ENCODE measurements around the gene WDR33.

WDR33 gene

DNA sequence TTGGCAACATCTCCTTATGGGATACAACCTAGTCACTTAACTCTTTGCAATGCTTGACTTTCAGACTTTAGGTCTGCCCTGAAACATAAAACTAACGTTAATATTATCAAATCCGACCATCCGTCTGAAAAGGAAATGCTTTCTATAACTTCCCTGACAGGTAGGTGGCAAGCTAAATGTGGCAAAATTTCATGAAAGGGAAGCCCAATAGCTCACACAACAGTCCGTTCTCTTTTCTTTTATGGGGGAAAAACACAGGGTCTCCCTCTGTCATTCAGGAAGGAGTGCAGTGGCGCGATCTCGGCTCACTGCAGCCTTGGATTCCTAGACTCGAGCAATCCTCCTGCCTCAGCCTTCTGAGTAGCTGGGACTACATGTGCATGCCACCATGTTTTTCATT is 56.8 kb downstream of the WDR33 start:
- TF ChIP-seq GATA3 (IDR thresholded peaks at IDR 0.05; ENCODE audit: low read depth, low read length), result no peak
- no peak for TF ChIP-seq GATA2 (IDR thresholded peaks at IDR 0.05; ENCODE audit: low read depth, low read length)

DNA sequence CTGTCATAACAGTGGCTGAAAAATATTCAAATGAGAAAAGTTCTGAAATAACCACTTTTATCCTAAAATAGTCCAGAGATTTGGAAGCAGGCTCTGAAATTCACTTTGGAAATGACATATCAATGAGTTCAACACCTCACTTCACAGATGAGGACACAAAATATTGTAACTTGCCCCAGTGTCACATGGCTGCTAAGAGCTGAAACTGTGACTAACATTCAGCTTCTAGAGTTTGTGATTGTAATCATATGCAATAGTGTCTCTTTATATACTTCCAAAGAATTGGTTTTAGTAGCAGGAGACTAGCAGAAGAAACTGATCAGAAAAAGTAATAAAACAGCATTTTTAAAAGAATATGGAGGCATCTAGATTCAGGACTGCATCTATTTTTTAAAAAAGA is 57.6 kb downstream of the WDR33 start:
- no peak for TF ChIP-seq GATA2 (IDR thresholded peaks at IDR 0.05; ENCODE audit: low read depth, low read length)
- no peak for TF ChIP-seq GATA3 (IDR thresholded peaks at IDR 0.05; ENCODE audit: low read depth, low read length)

DNA sequence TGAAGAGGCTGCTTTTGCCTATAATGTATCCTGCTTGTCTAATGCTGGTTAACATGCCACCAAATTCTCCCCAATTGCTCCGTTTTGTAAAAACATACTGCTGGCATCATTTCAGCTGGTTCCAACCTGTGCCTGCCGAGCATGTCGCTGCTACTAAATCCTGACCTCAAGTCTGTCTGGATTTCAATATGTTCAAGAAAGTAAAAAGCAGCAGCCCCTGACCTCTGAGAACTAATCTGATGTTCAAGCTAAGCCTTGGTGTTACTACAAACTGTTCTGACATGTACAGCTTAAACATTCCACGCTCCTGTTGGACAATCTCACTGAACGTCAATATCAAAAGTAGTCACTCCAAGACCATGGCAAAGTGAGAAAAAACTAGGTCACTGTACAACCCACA is 63.4 kb downstream of the WDR33 start:
- TF ChIP-seq GATA2 (IDR thresholded peaks at IDR 0.05; ENCODE audit: low read depth, low read length), result no peak
- TF ChIP-seq GATA3 (IDR thresholded peaks at IDR 0.05; ENCODE audit: low read depth, low read length), result no peak

DNA sequence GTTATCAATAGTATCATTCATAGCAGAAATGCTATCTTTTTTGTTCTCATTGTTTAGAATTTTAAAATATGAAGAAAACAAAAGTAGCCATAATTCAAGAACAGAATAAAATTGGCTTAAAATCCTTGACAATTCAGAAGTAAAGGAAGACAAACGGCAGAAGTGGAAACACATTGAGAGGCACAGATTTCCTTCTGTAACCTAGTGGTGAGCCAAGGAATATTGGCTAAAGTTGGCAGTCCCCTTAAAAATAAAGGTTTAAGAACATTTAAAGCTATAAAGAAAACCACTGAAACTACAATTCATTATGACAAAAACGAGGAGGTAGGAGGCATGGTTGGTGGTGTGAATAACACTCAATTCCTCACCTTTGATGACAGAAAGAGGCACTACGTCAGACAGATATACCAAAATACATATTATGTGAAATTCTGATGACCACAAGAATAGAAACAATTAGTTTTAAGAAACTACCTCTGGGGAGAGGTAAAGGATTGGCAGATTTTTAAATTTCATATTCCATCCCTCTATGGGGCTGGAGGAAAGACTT is 67.4 kb downstream of the WDR33 start:
- no peak for TF ChIP-seq GATA2 (IDR thresholded peaks at IDR 0.05; ENCODE audit: low read depth, low read length)
- TF ChIP-seq GATA3 (IDR thresholded peaks at IDR 0.05; ENCODE audit: low read depth, low read length), result no peak

DNA sequence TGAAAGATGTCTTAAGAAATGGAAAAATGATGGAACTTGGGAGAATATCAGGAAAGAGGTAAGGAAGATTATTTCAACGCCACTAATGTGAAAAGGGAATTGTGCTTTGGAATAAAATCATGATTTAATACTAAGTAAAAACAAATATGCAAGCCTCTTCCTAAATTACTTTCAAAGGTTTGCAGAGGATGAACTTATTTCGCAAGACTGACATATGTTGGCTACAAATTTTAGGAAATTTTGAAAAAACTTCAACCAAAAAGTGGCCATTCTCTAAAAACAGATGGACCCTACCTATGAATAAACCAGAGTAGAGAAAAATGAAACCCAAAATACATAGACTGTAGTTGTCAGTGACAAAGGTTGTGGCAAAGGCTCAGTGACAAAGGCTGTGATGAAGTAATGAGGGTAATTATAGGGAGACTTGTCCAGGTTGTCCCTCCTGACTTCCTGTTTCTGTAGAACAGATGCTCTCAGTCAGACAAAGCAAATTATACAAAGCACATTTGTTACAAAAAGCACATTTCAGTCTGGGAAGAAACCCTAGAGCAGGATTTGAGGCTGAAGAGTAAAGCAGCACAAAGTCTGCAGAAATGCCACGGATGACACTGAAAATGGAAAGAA is 70.2 kb downstream of the WDR33 start:
- TF ChIP-seq GATA2 (IDR thresholded peaks at IDR 0.05; ENCODE audit: low read depth, low read length) (no peak), GATA3 (IDR thresholded peaks at IDR 0.05; ENCODE audit: low read depth, low read length) (no peak)

DNA sequence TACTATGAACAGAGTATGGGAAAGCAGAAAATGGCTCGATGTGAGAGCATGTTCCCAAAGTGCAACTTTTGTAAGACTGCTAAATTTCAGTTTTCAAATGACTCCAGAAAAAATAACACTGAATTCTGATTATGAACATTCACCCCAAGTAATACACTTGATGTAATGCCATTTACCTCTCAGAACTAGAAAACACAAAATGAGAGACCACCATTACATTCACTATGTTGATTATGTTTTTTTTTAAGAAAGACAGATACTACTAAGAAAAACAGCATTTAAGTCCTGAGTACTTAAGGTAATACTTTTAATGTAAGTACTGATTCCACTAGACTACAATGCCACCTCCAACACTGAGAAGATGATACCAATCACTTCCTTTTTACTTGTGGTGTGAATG is 71.2 kb downstream of the WDR33 start:
- no peak for TF ChIP-seq GATA3 (IDR thresholded peaks at IDR 0.05; ENCODE audit: low read depth, low read length)
- TF ChIP-seq GATA2 (IDR thresholded peaks at IDR 0.05; ENCODE audit: low read depth, low read length), result no peak

DNA sequence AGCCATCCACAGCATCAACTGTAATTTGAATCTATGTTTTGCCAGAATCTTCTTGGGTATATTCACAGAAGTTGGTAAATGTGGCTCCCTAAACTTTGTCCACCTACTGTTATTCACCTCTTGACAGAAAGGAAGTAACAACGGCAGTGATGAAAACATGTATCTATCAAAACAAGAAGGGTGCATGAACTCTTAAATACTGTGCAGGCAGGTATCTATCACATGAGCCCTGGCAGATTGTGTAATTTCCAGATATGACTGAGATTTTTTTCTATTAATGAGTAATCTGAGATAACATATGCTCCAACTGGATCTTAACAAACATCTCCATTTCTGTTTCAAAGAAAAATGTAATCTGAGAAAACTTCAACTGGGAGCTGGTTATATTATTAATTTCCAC is 73.1 kb downstream of the WDR33 start:
- TF ChIP-seq GATA3 (IDR thresholded peaks at IDR 0.05; ENCODE audit: low read depth, low read length) (no peak), GATA2 (IDR thresholded peaks at IDR 0.05; ENCODE audit: low read depth, low read length) (no peak)

DNA sequence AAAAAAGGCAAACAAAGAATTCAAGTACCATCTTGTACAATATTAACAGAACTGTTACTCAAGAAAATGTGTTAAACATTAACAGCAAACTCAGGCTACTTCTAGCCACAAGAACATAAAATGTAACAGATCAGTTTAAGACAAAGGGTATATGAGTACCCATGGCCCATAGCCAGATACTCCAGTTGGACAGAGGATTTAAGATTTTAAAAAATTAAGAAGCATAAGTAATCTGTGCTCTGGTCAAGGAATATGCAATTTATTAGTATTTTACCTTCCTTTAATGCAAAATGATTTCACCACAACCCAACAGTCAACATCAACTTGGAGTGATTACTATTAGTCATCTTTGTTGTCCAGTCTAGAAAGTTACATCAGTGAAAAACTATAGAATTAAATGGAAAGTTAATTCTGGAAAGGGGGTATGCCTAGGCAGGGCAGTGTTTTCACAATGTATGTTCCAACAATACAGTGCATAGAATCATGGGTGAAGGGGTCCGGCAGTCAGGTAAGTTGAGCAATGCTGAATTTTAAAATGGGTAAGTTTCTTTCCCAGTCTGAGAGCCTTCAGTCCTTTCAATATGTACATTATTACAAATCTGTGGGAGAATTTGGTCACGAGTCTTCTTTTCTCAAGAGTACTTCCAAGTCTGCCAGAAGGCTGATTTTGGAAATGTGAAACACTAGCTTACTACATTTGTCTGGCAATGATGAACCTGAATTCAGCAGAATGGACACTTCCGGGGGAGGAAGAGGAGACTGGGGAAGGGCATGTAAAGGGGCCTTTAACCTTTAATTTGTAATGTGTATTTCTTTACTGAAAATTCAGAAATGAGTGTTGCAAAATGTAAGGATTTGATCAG is 75.2 kb downstream of the WDR33 start:
- TF ChIP-seq GATA2 (IDR thresholded peaks at IDR 0.05; ENCODE audit: low read depth, low read length) (no peak), GATA3 (IDR thresholded peaks at IDR 0.05; ENCODE audit: low read depth, low read length) (no peak)

DNA sequence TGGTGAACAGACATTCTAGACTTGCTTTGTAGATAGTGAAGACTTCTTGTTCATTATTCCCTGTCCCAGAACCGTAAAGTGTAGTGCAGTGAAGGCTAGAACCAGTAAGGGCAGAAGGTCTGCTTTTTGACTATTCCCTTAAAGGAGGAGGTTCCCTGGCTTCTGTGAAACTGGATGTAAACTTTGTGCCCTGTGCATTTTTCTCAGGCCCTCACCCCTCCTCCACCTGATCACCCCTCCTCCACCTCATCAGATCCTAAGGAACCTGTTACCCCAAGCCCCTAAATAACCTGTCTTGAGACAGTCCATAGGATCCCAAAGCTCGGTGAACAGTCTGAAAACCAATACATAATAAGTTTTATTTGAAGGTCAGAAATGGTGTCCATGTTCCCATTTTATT is 75.9 kb downstream of the WDR33 start:
- no peak for TF ChIP-seq GATA3 (IDR thresholded peaks at IDR 0.05; ENCODE audit: low read depth, low read length)
- no peak for TF ChIP-seq GATA2 (IDR thresholded peaks at IDR 0.05; ENCODE audit: low read depth, low read length)

DNA sequence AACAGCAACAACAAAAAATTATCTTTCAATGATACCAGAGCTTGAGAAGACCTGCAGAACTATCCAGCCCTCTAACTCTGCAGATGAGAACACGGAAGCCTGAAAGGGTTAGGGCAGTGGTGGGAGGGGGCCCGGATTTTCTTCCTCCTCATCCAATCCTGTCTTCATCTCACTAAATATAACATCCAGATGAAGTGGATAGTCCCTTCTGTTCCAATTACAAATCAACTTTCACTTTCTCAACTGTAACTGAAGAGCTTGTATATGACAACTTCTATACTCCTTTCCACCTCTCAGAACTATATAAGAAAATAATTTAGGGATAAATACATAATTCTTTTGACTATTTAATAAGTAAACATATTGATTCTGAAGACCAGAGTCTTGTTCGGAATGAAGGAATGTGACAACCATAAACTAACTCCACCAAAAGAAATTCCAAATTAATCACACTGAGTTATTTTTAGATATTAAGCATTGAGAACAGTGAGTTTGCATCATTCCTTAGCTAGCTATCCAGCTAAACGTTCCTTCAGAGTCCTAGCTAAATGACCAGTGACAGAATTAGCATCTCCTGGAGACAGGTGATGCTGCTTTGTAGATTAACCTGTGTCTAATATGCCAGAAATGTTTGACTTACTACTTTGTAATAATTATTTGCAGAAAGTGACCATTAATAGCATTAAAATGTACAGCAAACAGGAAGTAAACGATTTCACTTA is 77.0 kb downstream of the WDR33 start:
- TF ChIP-seq GATA2 (IDR thresholded peaks at IDR 0.05; ENCODE audit: low read depth, low read length) (no peak), GATA3 (IDR thresholded peaks at IDR 0.05; ENCODE audit: low read depth, low read length) (no peak)

DNA sequence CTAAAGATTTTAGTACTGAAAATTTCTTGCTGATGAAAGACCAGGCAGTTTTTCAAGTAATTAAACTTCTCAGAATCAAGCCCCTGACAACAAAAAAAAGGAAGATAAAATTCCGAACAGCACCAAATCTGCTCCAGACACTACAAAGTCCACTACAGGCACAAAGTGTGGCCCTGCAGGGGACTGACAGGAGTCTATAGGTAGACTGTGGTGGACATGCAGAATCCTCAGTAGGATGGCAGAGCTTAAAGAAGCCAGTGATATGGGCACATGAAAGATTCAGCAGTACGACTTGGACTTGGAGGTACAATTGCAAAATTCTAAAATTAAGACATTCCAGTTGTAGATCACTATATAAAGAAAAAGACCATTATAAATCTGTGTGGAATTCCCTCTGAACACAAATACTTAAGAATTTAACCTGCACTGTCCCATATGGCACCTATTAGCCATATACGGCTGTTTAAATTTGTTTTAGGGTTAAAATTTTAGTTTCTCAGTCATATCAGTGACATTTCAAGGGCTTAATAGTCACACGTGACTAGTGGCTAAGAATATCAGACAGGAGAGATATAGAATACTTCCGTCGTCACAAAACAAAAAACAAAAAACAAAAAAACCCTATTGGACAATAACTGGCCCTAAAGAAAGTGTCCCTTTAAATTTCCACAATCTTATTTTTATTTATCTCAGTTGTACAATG is 77.7 kb downstream of the WDR33 start:
- TF ChIP-seq GATA3 (IDR thresholded peaks at IDR 0.05; ENCODE audit: low read depth, low read length), result no peak
- TF ChIP-seq GATA2 (IDR thresholded peaks at IDR 0.05; ENCODE audit: low read depth, low read length), result no peak

DNA sequence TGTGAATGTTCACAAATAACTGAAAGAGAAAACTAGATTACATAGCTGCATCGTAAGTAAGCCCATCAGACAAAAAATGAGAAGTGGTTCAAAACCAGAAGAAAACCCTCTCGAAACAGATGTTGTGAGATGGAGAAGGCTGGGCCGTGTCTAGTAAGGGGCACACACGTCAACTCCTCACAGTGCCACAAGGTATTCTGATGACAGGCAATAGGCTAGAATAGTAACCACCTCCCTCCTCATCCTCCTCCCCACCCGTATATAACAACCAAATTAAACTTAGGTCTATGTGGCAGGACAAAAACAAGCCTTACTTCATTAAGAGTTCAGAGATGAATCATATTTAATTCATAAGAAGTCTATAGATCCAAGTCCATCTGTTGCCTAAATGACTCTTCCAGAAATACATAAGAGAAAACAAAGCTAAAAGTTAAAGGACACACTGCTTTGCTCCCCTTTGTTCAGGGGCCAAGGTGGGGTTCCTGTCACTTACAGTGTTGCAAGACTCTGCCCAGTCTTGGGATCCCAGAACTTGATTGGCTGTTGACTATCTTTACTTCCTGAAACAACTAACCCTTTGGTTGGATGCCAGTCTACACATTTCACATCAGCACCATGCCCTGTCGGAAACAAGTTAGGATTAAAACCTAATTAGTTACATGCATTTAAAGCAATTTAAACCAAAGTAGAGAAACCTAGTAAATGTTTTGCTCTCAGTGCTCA is 84.7 kb downstream of the WDR33 start:
- TF ChIP-seq GATA3 (IDR thresholded peaks at IDR 0.05; ENCODE audit: low read depth, low read length) (no peak), GATA2 (IDR thresholded peaks at IDR 0.05; ENCODE audit: low read depth, low read length) (no peak)

DNA sequence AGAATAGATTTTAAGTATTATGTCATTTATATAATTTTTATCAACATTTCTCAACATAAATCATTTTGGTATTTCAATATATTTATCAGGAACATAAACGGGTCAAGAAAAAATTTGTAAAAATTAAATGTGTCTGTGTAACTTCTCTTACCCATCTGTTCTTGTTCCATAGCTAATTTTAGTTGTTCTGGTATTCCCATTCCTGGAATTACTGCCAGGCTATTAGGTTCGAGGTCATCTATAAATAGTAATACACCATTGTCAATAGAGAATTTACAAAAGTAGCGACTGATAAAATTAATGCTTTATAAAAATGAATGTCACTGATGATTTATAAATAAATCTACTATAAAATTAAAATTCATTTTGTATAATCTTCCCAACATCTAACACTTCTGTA is 88.2 kb downstream of the WDR33 start:
- TF ChIP-seq GATA3 (IDR thresholded peaks at IDR 0.05; ENCODE audit: low read depth, low read length), result no peak
- TF ChIP-seq GATA2 (IDR thresholded peaks at IDR 0.05; ENCODE audit: low read depth, low read length), result no peak

Data from SH-SY5Y (cell line).